ENCODE data around the gene AGAP1. TPM values are rescaled to one million over a fixed set of nuclear protein-coding genes. Genes with fewer than 3 reads are reported as not detected.

Gene AGAP1
- total and polyA plus RNA-seq, 10 donors, result 1.1 to 26.6 (median 11.3) TPM

DNA sequence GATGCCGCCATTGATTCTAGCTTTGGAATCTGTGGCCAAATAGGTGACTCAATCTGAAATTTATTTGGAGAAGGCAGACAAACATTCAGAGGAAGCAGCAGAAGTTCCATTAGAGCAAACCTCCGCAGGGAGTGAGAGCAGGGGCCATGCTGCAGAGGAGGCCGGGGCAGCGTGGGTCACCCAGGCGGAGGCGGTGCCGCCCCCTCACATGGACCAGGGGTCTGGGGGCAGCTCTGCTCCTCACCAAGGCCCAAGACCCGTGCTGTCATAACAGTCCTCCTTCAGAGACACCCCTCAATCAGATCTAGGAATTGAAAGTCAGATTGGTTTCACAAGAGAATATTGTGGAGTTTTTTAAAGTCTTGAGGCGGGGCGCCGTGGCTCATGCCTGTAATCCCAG, 582.0 kb downstream of the AGAP1 start:
- H3K36me3 ChIP-seq, result no peaks in the 10 kb centered on the region
- intact Hi-C loops (cut with DNase I; ENCODE audit: low total_unique reads), result no loop called here
- no peaks in the 10 kb centered on the region for H3K9me3 ChIP-seq
- no peak for TF ChIP-seq POLR2AphosphoS5 (IDR thresholded peaks at IDR 0.05)
- no peak for TF ChIP-seq POLR2A (IDR thresholded peaks at IDR 0.05)
- no peak for TF ChIP-seq CTCF (IDR thresholded peaks at IDR 0.05 in 8 of 11, conservative IDR thresholded peaks at IDR 0.05 in 3 of 11)
- 89 to 96% (median 90%) methylated on average over 11 of the region's 11 CpGs for WGBS, 5 donors
- DNase-seq, result no peak
- H3K27ac ChIP-seq, result no peak overlapping the region
- no peaks in the 10 kb centered on the region for H3K27me3 ChIP-seq (replicated peaks in 1 of 7)
- H3K4me1 ChIP-seq, result no peaks in the 10 kb centered on the region
- no peak overlapping the region for H3K4me3 ChIP-seq

DNA sequence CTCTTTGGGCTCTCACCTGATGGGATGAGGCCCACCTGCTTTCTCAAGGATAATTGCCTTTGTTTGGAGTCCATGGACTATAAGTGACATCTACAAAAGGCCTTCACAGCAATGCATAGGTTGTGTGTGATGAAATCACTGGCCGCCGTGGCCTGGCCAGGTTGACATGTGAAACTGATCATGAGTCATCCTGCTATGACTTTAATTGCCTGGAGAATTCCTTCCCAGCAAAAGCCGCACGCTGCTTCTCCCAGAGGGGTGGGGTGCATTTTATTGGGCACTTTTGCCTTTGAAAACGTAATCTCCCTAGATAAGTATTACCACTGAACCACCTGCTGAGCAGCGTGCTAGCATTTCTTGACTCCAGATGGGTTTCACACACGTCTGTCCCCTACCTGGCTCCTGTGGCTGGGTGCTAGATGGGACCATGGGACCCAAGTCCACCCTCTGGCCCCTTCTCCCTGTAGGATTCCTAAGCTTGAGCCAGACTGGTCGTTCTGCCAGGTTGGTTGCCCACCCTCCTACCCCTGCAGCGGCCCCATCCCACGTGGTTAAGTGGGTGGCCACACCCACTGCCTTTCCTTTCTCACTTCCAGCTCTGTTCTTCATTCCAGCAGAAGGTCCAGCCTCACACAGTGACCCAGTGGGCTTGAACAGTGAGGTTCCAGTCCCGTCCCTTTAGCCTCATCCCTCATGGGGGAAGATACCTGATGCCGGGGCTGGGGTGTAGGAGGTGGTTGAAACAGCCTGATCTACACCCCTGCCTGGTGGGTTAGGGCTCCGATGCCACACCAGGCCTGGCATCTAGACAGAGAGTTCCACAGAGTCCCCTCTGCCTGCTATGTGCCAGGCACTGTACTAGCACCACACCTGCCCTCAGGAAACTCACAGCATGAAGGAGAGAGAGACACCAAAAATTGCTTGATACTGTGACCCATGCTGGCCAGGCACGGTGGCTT, 584.7 kb downstream of the AGAP1 start:
- no peak for DNase-seq
- H3K9me3 ChIP-seq, result no peaks in the 10 kb centered on the region
- intact Hi-C loops (cut with DNase I; ENCODE audit: low total_unique reads), result no loop called here
- no peaks in the 10 kb centered on the region for H3K36me3 ChIP-seq
- no peaks in the 10 kb centered on the region for H3K4me1 ChIP-seq
- TF ChIP-seq POLR2AphosphoS5 (IDR thresholded peaks at IDR 0.05), result no peak
- no peak for TF ChIP-seq CTCF (IDR thresholded peaks at IDR 0.05 in 8 of 11, conservative IDR thresholded peaks at IDR 0.05 in 3 of 11)
- no peak for TF ChIP-seq POLR2A (IDR thresholded peaks at IDR 0.05)
- H3K27me3 ChIP-seq (replicated peaks in 1 of 7), result no peaks in the 10 kb centered on the region
- WGBS, 5 donors, result 81 to 87% (median 85%) methylated on average over 14 of the region's 14 CpGs
- no peak overlapping the region for H3K27ac ChIP-seq
- H3K4me3 ChIP-seq, result no peak overlapping the region

DNA sequence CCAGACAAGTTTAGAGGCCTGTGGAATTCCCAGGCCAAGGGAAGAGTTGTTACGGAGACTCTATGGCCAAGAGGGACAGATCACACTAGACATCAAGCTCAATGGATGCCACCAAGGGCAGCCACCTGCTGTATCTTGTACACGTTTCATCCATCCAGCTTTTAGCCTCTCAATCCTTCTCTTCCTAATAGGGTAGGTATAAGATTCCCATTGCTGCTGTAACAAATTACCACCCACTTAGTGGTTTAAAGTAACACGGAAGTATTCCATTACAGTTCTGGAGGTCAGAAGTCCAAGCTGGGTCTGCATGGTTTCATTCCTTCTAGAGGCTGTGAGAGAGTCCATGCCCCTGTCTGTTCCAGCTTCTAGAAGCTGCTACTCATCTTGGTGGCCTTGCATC, 586.6 kb downstream of the AGAP1 start:
- TF ChIP-seq POLR2A (IDR thresholded peaks at IDR 0.05) (no peak), POLR2AphosphoS5 (IDR thresholded peaks at IDR 0.05) (no peak), CTCF (IDR thresholded peaks at IDR 0.05 in 8 of 11, conservative IDR thresholded peaks at IDR 0.05 in 3 of 11) (no peak)
- Histone ChIP-seq H3K9me3 (no peaks in the 10 kb centered on the region), H3K27ac (no peak overlapping the region), H3K36me3 (no peaks in the 10 kb centered on the region), H3K4me3 (no peak overlapping the region), H3K4me1 (no peaks in the 10 kb centered on the region), H3K27me3 (replicated peaks in 1 of 7) (no peaks in the 10 kb centered on the region)
- intact Hi-C loops (cut with DNase I; ENCODE audit: low total_unique reads), result no loop called here
- WGBS, 5 donors, result 88 to 98% (median 91%) methylated on average over 3 of the region's 3 CpGs
- no peak for DNase-seq

GRCh38 chr2:236081171-236081570, 587.3 kb downstream of the AGAP1 start:
- intact Hi-C loops (cut with DNase I; ENCODE audit: low total_unique reads), result no loop called here
- H3K4me1 ChIP-seq, result no peaks in the 10 kb centered on the region
- 83 to 95% (median 92%) methylated on average over 11 of the region's 11 CpGs for WGBS, 5 donors
- no peak for TF ChIP-seq POLR2AphosphoS5 (IDR thresholded peaks at IDR 0.05)
- no peak overlapping the region for H3K4me3 ChIP-seq
- DNase-seq, result no peak
- no peaks in the 10 kb centered on the region for H3K9me3 ChIP-seq
- H3K27ac ChIP-seq, result no peak overlapping the region
- no peaks in the 10 kb centered on the region for H3K27me3 ChIP-seq (replicated peaks in 1 of 7)
- H3K36me3 ChIP-seq, result no peaks in the 10 kb centered on the region

Data from spleen (tissue), 11 donors.